NCI-H82 treated with DMSO at 0.1 percent for 48 hours (cell line): ENCODE measurements around the gene SPRN.
"Not testable (repeated sequence)": the region's sequence is repeated elsewhere in the genome, so short reads cannot be mapped to it uniquely, and the experiment has no call there.

Source experiments
- DNase-seq: peaks from one replicate; lab custom pipeline; 2025; ENCODE audit not compliant: unreplicated experiment; lab: John Stamatoyannopoulos, UW

Gene SPRN

GRCh38 chr10:133440633-133441285 lies 16.3 kb upstream of the SPRN start:
- DNase-seq = no peak

DNA sequence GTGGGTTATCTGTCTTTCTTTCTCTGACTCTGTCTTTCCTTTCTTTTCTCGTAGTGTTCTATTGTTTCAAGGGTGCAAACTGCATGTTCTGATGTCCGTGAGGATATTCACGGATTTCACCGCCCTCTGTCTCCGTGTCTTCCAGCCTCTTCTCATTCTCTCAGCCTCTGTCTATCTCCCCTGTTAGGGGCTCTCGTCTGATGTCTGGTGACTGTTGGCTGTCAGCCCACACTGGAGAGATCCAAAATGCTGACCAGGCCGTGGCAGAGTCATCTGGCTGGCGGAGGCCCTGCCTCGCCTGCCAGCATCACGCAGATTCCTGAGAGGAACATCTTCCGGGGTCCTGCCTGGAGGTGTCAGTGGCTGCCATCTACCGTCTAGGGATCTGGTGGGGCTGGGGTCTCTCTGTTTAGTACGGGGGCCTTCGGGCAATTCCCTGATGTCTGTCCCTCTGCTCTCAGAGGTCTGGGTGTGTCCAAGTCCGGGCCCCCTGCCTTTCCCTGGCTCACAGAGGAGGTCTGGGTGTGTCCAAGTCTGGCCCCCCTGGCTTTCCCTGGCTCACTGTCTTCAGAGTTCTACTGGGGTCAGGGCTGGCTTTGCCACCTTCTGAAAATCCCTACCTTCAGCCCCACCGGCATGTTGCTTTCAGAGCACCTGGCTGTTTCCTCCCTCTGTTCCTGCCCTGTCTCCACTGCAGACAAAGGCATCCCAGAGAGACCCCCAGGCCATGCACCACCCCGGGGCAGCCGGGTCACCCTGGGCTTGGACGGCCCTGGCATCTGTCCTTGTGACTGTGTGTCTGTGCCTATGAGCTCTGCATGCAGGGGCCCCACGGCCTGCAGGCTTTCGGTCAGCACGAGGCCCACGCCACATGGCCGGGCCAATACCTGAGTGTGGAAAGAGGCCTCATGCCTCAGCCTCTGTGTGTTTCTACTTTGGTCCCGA lies 15.4 kb upstream of the SPRN start:
- no peak for DNase-seq

DNA sequence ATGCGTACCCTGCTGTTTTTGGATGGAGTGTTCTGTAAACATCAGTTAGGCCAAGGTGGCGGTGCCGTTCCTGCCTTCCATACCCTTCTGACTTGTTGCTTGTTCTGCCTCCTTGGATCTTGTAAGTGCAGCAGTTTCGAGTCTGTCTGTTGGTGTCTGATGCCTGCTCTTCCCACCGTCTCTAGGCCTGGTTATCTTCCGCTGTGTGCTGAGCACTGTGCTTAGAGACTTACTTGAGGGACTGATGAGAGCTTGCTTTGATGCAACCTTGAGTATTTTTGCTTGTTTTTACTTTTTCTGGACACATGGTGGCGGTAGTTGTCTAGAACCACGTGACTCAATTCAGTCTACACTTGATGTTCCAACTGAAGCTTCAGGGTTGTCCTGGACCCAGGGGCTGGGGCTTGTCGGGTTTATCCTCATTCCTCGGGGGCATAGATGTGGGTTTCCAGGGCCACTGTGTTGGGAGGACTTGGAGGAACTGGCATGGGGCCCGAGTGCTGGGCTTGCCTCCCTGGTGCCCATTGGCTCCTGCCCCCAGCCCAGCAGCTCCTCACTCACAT lies 14.4 kb upstream of the SPRN start:
- DNase-seq = no peak

- DNase-seq = not testable (repeated sequence)
Measured at GRCh38 chr10:133432789-133433188, 8.4 kb upstream of the SPRN start.

DNA sequence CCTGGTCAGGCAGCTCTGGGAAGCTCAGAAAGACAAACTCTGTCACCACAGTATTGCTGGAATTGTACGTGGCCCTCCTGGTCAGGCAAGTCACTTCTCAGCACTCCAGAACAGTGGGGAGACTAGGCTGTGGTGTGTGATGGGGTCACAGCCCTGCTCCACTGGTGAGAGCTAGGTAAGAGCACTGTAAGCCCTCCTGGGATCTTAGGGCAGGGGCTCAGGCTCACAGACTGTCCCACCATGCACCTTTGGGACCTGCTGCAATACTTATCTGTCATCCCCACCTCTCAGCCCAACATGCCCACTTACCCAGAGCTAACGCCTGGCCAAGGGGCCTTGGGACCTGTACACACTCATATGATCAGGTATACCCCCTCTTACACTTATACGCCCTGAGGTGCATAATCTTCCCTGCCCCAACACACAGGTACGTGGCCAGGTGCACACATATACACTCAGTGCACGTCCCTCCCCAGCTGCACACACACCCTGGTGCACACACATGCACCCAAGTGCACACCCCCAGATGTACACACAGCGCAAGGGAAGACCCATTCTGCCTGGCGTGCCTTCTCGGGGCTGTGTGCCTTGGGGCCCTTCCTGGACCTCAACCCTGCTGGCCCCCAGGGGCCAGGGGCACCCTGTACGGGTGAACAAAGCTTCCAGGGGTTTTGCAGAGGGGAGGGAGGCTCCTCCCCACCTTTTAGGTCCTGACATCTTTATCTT lies 7.6 kb upstream of the SPRN start:
- DNase-seq = not testable (repeated sequence)

GRCh38 chr10:133429571-133429970 lies 5.1 kb upstream of the SPRN start:
- DNase-seq = not testable (repeated sequence)

GRCh38 chr10:133424102-133424501 lies 323 bp downstream of the SPRN start:
- DNase-seq = not testable (repeated sequence)

GRCh38 chr10:133422807-133423771 lies 1.3 kb downstream of the SPRN start:
- DNase-seq = no peak

DNA sequence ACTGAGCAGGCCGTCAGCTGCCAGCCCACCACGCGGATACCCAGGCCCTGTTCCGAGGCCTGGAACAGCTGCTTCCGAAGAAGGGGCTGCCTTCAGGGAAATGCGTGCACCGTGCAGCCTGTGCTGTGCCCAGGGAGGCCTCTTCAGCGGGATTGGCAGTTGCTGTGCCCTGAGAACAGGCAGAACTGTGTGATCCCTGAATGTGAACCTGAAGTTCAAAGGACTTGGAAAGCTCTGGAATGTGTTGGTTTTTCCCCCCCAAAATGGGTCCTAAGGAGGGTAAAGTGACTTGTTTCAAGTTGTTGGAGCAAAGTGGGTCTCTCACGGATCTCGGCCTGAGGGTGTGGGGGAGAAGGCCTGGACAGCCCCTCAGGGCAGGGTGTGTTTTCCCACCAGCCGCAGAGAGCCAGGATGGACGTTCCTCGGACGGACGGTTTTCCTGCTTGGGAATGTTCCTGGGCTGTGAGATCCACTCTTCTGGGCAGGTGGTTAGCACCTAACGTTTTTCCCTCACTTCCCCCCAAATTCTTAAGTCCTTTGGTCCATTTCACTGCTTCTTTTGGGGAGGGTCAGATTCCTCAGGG lies 2.1 kb downstream of the SPRN start:
- no peak for DNase-seq

GRCh38 chr10:133421336-133422222 lies 2.8 kb downstream of the SPRN start:
- no peak for DNase-seq

DNA sequence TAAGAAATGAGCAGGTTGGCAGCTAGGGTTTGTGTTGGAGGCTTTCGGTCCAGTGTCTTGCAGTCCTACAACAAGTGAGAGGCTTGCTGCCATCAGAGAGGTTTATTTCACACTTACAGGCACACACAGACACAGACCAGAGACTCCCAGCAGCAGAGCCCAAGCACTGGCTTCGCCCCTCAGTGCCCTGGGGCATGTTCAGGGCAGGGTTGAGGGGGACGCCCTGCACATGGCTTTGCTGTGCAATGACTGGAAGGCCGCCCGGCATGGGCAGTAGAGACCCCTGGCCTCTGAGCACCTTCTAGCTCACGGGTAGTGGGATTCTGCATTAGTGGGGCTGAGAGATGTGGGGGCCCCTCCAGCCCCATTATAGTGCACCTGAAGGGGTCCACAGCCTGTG lies 3.8 kb downstream of the SPRN start:
- no peak for DNase-seq

GRCh38 chr10:133420028-133420427 lies 4.4 kb downstream of the SPRN start:
- no peak for DNase-seq

DNA sequence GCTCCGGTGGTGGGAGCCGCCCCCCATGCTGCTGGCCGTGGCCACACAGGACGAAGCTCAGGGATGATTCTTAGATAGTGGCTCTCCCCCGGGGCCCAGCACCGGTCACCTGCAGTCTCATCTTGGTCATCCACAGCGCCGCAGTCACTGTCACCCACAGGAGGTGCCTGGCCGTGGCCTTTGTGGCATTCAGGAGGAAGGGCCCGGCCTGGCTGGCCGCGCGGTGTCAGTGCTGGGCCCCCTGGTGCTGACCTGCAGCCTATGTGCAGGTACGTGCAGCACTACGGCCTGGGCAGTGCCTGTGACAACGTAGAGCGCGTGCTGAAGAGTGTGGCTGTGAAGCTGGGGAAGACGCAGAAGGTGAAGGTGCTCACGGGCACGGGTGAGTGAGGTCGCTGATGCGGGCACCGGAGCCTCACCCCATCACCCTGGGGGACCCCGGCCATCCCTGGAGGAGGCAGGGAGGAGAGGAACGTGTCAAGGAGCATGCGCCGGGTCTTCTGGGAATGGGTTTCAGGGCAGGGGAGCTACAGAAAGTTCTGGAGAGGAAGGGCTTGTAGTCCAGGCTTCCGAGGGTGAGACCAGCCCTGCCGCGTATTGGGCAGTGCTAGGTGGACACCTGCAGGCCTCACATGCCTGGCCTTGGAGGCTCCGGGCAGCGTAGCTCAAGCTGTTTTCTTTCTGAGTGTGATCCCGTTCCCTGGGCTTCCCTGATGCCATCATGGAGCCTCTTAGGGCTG lies 5.0 kb downstream of the SPRN start:
- no peak for DNase-seq

DNA sequence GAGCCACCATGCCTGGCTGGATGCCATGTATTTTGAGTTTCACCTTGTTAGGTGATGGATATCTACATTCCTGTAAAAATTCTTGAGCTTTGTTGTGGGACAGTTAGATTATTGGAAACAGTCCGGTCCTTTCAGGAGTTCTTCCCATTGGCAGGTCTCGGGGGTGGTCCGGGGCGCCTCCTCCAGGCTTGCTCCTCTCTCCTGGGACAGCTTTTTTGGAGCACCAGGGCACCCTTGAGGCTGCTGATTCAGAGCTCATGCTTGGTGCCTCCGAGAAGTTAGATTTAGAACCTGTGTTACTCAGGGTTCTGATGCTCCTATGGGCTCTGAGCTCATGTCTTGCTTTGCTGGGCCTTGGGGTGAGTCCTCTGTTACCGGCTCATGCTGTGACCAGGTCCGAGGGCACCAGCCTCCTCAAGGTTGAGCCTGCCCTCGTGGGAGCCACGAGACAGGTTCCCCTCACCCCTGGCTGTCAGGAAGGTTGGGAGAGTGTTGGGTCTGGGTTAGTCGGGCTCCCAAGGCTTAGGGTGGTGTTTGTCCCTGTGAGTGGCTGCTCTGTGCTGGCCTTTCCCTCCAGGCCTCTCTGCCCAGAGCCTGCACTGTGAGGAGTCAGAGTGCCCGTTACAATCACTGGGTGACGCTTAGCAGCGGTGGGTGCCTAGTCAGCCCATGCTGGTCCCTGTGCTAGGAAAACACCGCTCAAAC lies 6.0 kb downstream of the SPRN start:
- no peak for DNase-seq

DNA sequence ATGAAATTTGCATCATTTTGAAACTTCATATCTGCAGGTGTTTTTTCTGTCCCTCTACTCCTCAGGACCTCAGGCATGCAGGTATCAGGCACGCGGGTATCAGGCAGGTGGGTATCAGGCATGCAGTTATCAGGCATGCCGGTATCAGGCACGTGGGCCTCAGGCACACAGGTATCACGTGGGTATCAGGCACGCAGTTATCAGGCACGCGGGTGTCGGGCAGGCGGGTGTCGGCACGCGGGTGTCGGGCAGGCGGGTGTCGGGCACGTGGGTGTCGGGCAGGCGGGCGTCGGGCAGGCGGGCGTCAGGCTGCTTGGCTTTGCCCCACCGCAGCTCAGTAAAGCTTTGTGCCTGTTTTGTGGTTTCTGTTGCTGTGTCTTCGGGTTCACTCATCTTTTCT lies 8.7 kb downstream of the SPRN start:
- DNase-seq = no peak

DNA sequence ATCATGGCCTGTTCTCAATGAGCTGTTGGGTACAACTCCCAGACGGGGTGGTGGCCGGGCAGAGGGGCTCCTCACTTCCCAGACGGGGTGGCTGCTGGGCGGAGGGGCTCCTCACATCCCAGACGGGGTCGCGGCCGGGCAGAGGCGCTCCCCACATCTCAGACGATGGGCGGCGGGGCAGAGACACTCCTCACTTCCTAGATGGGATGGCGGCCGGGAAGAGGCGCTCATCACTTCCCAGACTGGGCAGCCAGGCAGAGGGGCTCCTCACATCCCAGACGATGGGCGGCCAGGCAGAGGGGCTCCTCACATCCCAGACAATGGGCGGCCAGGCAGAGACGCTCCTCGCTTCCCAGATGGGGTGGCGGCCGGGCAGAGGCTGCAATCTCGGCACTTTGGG lies 10.0 kb downstream of the SPRN start:
- DNase-seq = not testable (repeated sequence)

DNA sequence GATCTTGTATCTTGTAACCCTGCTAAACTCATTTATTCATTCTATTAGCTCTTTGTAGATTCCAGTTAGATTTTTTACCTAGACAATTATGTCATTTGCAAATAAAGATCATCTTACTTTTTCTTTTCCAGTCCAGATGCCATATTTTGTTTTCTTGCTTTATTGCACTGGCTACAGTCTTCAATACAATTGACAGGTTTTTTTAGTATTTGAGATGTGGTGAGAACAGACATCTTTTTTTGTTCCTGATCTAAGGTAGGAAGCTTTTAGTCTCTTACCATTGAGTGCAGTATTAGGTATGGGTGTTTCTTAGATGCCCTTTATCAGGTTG lies 12.1 kb downstream of the SPRN start:
- no peak for DNase-seq
